NCI-H226 (cell line): ENCODE results near the gene IGSF5.

Experiments
- DNase-seq: peaks from one replicate; pipeline ENCODE4 v3.0.0-alpha.2; 2015

IGSF5 gene

GRCh38 chr21:39837861-39838359, 92.9 kb downstream of the IGSF5 start:
- DNase-seq, result no peak

GRCh38 chr21:39840373-39841097, 95.6 kb downstream of the IGSF5 start:
- DNase-seq, result no peak

- DNase-seq, result no peak
Measured at GRCh38 chr21:39842741-39843459, 97.9 kb downstream of the IGSF5 start.

GRCh38 chr21:39843483-39843882, 98.5 kb downstream of the IGSF5 start:
- DNase-seq, result no peak

- no peak for DNase-seq
Measured at GRCh38 chr21:39843916-39844315, 98.9 kb downstream of the IGSF5 start.

- no peak for DNase-seq
Measured at GRCh38 chr21:39845571-39846130, 100.7 kb downstream of the IGSF5 start.

GRCh38 chr21:39847877-39848276, 102.9 kb downstream of the IGSF5 start:
- DNase-seq, result no peak

- DNase-seq, result no peak
Measured at GRCh38 chr21:39849014-39849655, 104.2 kb downstream of the IGSF5 start.

GRCh38 chr21:39850333-39850732, 105.3 kb downstream of the IGSF5 start:
- DNase-seq, result no peak

- DNase-seq, result no peak
Measured at GRCh38 chr21:39851002-39851618, 106.1 kb downstream of the IGSF5 start.
